ENCODE measurements around the gene HTRA1.

HTRA1 gene

DNA sequence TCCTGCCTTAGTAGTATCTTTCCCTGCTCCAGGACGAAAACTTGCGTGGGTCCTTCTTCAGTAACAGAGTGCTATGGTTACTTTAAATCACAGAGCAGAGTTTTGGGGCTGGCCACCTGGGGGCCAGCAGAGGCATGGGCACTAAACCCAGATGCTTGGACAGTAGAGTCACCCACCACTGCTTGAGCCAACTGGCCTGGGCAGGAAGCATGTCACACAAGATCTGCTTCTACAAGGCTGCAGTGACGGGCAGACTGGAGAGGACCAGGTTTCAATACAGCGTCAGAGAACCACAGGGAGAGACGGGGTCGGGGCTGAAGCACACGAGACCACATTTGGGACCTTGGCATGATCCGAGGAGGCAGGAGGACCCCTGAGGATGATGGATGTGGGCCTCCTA lies 84.9 kb downstream of the HTRA1 start:
- no peak for TF ChIP-seq Cebpa-rat (IDR thresholded peaks at IDR 0.05)
- Histone ChIP-seq H4K20me1 (no peaks in the 10 kb centered on the region), H3K9me3 (no peaks in the 10 kb centered on the region), H3K9ac (no peak overlapping the region), H3K36me3 (no peaks in the 10 kb centered on the region), H3K4me1 (peaks cover 67% of the 10 kb centered on the region), H3K4me3 (no peak overlapping the region), H3K27ac (no peak overlapping the region), H3K27me3 (no peaks in the 10 kb centered on the region), H3K4me2 (no peak overlapping the region)

DNA sequence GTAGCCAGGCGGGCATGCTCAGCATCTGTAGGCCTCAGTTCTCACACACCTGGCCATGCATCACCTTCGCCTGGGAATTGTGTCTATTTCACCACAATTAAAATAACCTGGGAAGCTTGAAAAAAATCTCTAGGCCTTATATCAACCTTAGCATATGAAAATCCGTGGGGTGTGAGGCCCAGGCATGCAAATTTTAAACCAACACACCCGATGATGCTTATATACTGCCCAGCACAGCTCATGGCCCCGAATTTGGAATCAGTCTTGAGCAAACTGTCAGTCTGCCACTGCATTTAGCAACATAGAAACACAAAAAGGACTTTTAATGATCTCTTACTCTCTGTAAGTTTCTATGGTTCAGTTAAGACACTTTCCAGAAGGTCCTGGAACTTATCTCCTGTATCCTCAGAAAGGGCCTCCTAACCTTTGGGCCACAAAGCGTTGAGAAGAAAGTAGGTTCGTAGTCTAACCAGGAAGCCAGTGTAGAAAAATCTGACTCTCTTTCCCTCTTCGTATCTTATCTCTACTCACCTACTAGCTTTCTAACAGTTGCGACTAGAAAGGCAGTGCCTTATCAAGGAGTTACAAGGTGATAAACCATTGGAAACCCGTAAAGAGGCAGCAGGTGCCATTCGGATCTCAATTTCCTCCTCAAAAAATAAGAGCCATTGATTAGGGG lies 87.2 kb downstream of the HTRA1 start:
- Histone ChIP-seq H3K9me3 (no peaks in the 10 kb centered on the region), H3K36me3 (no peaks in the 10 kb centered on the region), H3K4me3 (no peak overlapping the region), H3K4me2 (peak overlapping the region; percentile 46; the same call in 1 of the 2 replicates), H4K20me1 (no peaks in the 10 kb centered on the region), H3K4me1 (peaks cover 46% of the 10 kb centered on the region), H3K9ac (no peak overlapping the region), H3K27ac (no peak overlapping the region), H3K27me3 (no peaks in the 10 kb centered on the region)
- no peak for TF ChIP-seq Cebpa-rat (IDR thresholded peaks at IDR 0.05)

DNA sequence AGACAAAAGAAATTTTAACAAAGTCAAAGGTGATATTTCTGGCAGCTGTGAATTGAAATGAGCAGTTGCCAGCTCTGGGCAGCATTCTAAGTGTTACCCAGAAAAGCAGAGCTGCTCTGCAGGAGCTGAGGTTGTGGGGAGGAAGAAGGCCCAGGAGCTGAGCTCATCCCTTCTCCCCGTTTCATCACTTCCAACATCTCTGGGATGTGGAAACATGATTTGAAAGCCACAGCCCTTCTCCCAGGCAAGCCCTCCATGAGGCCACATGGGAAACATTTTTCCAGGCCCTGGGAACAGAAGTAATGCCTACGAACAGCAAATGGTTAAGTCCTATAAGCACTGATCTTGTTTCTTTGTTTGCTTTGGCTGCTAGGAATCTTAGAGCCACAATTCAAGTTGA lies 88.3 kb downstream of the HTRA1 start:
- TF ChIP-seq Cebpa-rat (IDR thresholded peaks at IDR 0.05): no peak
- peaks cover 35% of the 10 kb centered on the region for H3K4me1 ChIP-seq
- H3K27ac ChIP-seq: no peak overlapping the region
- H3K4me2 ChIP-seq: no peak overlapping the region
- H3K9me3 ChIP-seq: no peaks in the 10 kb centered on the region
- H3K9ac ChIP-seq: no peak overlapping the region
- no peak overlapping the region for H3K4me3 ChIP-seq
- H3K36me3 ChIP-seq: no peaks in the 10 kb centered on the region
- H4K20me1 ChIP-seq: no peaks in the 10 kb centered on the region
- H3K27me3 ChIP-seq: no peaks in the 10 kb centered on the region

DNA sequence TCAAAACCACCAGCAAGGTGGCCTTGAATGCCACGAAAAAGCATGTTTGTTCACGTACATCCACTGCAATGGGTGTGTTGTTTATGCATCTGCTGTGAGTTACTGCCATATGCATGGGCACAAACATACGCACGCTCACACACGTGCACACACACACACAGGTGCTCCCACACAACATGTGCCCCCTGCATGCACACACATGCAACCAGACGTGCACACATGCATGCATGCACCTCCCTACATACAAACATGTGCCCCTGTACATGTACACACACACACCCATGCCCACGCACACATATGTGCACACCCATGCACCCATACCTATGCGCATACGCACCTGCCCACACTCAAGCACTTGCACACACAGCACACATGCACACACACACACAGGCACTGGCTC lies 89.1 kb downstream of the HTRA1 start:
- TF ChIP-seq Cebpa-rat (IDR thresholded peaks at IDR 0.05): no peak
- no peak overlapping the region for H3K27ac ChIP-seq
- H3K36me3 ChIP-seq: no peaks in the 10 kb centered on the region
- H3K4me1 ChIP-seq: peaks cover 27% of the 10 kb centered on the region
- no peak overlapping the region for H3K9ac ChIP-seq
- no peak overlapping the region for H3K4me3 ChIP-seq
- H4K20me1 ChIP-seq: no peaks in the 10 kb centered on the region
- H3K4me2 ChIP-seq: no peak overlapping the region
- H3K9me3 ChIP-seq: no peaks in the 10 kb centered on the region
- H3K27me3 ChIP-seq: no peaks in the 10 kb centered on the region

DNA sequence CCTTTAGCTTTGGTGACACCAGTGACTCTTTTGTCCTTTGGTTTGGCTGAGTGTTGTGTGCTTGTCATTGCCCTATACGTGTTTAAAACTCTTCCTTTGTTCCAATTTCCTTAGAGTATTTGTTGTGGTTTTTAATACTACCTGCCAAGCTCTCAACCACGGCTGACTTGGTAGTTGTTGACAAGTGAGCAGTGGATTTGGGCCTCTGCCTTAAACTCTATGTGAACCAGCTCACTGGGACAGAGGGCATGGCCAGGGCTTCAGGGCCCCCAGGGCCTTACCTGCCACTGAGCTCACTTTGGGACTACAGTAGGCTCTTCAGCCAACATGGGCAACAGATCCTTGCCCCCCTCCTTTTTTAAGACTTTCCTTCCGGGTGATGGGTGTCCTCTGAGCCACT lies 89.6 kb downstream of the HTRA1 start:
- H3K4me1 ChIP-seq: peaks cover 26% of the 10 kb centered on the region
- no peaks in the 10 kb centered on the region for H3K9me3 ChIP-seq
- H3K4me2 ChIP-seq: peak overlapping the region; percentile 19; the same call in 1 of the 2 replicates
- no peaks in the 10 kb centered on the region for H3K36me3 ChIP-seq
- no peak for TF ChIP-seq Cebpa-rat (IDR thresholded peaks at IDR 0.05)
- no peaks in the 10 kb centered on the region for H3K27me3 ChIP-seq
- no peak overlapping the region for H3K4me3 ChIP-seq
- H3K9ac ChIP-seq: no peak overlapping the region
- H4K20me1 ChIP-seq: no peaks in the 10 kb centered on the region
- H3K27ac ChIP-seq: no peak overlapping the region

DNA sequence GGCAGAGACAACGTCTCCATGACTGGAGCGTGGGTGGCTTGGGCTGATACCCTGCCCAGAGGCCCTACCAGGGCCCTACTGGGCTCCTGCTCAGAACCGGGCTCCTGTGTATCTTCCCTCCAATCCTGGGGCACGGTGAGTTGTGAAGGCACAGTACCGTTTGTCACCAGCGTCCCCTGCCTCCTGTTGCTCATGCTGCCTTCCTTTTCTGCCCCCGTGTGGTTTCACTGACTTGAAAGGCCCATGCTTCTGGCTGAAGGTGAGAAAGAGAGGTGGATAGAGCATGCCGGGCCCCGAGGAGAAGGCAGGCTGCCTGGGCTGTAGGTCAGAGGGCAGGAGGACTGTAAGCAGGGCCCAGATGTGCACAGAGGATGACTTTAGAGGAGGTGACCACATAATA lies 90.1 kb downstream of the HTRA1 start:
- Histone ChIP-seq H4K20me1 (no peaks in the 10 kb centered on the region), H3K4me3 (no peak overlapping the region), H3K36me3 (no peaks in the 10 kb centered on the region), H3K9me3 (no peaks in the 10 kb centered on the region), H3K27ac (no peak overlapping the region), H3K9ac (no peak overlapping the region), H3K4me2 (peak overlapping the region; percentile 19; the same call in 1 of the 2 replicates), H3K27me3 (no peaks in the 10 kb centered on the region), H3K4me1 (peaks cover 29% of the 10 kb centered on the region)
- TF ChIP-seq Cebpa-rat (IDR thresholded peaks at IDR 0.05): no peak

DNA sequence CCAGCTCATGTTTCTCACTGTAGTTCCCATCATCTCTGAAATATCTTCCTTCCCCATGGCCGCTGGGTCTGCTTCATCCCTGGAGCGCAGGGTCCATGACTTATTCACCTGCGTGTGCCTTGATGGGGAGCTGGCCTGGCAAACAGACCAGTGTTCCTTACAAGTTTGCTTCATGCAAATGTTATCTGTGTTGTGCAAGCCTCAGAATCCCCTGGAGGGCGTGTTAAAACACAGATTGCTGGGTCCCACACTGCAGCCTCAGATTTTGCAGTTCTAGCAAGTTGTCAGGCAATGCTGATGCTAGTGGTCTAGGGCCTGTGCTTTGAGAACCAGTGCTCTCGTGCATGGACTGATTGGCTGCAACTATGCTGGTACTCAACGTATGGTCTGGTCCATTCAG lies 92.0 kb downstream of the HTRA1 start:
- no peak overlapping the region for H3K27ac ChIP-seq
- no peaks in the 10 kb centered on the region for H4K20me1 ChIP-seq
- no peak overlapping the region for H3K4me3 ChIP-seq
- TF ChIP-seq Cebpa-rat (IDR thresholded peaks at IDR 0.05): no peak
- H3K4me1 ChIP-seq: peaks cover 28% of the 10 kb centered on the region
- H3K4me2 ChIP-seq: no peak overlapping the region
- no peaks in the 10 kb centered on the region for H3K9me3 ChIP-seq
- H3K27me3 ChIP-seq: no peaks in the 10 kb centered on the region
- no peaks in the 10 kb centered on the region for H3K36me3 ChIP-seq
- H3K9ac ChIP-seq: no peak overlapping the region

DNA sequence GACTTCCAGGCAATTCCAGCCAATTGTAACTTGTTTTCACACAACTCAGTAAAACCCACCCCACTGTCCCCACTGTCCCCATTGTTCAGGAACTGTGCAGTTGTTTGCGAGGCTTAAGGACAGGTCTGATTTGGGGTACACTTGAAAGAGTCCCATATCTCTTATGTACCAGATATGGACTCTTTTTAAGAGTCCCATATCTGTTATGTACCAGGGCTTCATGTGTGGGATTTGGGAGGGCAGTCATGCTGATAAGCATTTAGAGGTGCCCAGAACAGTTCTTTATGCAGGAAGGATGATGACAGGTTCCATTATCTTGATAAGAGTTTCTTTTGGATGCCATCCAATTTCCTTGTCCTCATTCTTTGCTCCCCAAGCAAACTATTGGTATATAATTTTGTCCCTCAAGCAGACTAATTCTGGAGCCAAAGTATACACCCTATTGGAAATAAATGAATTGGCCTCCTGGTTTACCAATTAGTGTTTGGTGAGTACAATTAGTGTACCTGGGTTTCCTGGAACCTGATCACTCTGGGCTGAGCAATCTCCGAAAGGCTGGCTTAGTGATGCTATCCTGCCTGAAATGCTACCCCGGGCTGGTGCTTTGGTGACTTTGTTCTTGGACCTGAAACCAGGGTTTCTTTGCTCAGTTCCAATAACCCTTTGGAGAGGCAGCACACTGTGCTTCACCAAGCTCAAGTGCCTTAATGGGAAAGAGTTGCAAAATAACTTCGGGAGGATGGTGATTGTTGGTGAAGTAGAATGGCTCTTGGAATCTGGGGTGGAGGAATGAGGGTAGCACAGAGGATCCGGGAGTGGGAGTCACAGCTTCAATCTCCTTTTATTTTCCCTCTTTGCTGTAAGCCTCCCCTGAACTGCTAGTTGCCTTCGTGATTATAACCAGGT lies 93.0 kb downstream of the HTRA1 start:
- H3K4me3 ChIP-seq: no peak overlapping the region
- no peaks in the 10 kb centered on the region for H3K27me3 ChIP-seq
- H3K9ac ChIP-seq: no peak overlapping the region
- H3K4me1 ChIP-seq: peaks cover 26% of the 10 kb centered on the region
- H3K4me2 ChIP-seq: no peak overlapping the region
- H3K9me3 ChIP-seq: no peaks in the 10 kb centered on the region
- no peak for TF ChIP-seq Cebpa-rat (IDR thresholded peaks at IDR 0.05)
- H3K27ac ChIP-seq: no peak overlapping the region
- no peaks in the 10 kb centered on the region for H4K20me1 ChIP-seq
- H3K36me3 ChIP-seq: no peaks in the 10 kb centered on the region

DNA sequence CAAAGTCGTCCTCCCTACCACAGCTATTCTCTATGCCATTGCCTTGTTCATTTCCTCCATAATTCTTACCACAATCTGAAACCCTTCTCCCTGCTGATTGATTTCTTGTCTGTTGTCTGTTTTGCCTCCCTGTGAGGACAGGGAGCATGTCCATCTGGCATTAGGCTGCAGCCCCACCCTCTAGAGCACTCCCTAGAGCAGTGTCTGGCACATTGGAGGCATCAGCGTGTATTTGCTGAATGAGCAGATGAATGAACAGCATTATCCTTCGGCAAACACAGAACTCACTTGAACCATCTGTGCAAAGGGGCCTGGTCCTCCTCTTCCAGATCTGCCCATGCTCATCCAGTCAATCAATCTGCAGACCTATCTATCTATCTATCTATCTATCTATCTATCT lies 94.1 kb downstream of the HTRA1 start:
- no peak overlapping the region for H3K27ac ChIP-seq
- no peaks in the 10 kb centered on the region for H3K36me3 ChIP-seq
- no peak overlapping the region for H3K4me2 ChIP-seq
- H3K9me3 ChIP-seq: no peaks in the 10 kb centered on the region
- peaks cover 26% of the 10 kb centered on the region for H3K4me1 ChIP-seq
- no peaks in the 10 kb centered on the region for H4K20me1 ChIP-seq
- TF ChIP-seq Cebpa-rat (IDR thresholded peaks at IDR 0.05): no peak
- no peaks in the 10 kb centered on the region for H3K27me3 ChIP-seq
- H3K4me3 ChIP-seq: no peak overlapping the region
- no peak overlapping the region for H3K9ac ChIP-seq

DNA sequence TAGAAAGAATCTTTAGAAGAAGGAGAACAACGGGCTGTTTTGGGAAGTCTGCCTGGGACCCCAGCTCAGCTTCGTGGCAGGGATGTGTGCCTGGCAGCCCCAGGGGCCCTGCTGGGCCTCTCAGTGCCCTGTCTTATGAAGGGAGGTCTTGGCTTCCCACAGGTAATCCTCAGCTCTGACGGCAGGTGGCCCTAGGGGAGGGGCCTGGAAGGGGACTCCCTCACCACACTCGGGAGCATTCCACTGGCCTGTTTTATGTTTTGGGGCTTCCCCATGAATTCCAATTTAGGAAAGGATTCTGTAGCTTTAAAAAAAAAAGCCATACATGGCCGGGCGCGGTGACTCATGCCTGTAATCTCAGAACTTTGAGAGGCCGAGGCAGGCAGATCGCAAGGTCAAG lies 96.2 kb downstream of the HTRA1 start:
- Histone ChIP-seq H3K27me3 (no peaks in the 10 kb centered on the region), H3K4me1 (peaks cover 19% of the 10 kb centered on the region)
- no peak for TF ChIP-seq Cebpa-rat (IDR thresholded peaks at IDR 0.05)

More for the DNA sequence above, 96.2 kb downstream of the HTRA1 start:
- no peaks in the 10 kb centered on the region for H3K9me3 ChIP-seq
- no peak overlapping the region for H3K27ac ChIP-seq
- no peak overlapping the region for H3K9ac ChIP-seq
- H4K20me1 ChIP-seq: no peaks in the 10 kb centered on the region
- H3K36me3 ChIP-seq: no peaks in the 10 kb centered on the region
- no peak overlapping the region for H3K4me2 ChIP-seq
- no peak overlapping the region for H3K4me3 ChIP-seq
